Upper lobe of left lung (tissue), 6 donors: ENCODE results near the gene TBKBP1. TPM values are rescaled to one million over a fixed set of nuclear protein-coding genes. Genes with fewer than 3 reads are reported as not detected.

Experiments
- ATAC-seq, 2 donors: fragments of 200-7000 bp; cut with Tn5 transposase; one replicate each; pipeline ENCODE4 v1.9.1; 2022; ENCODE audit warnings: mild to moderate bottlenecking in 2 of 2, moderate library complexity in 2 of 2; ENCODE audit not compliant: low FRiP score in 2 of 2
- DNase-seq, 2 donors: peaks; one replicate each; pipeline ENCODE4 v3.0.0-alpha.2; 2019 to 2020
- H3K27ac ChIP-seq, 4 donors: fragments of 200-600 bp; sonication (generic); one replicate each; pipeline ENCODE4 v1.5.1; 2016 to 2019
- H3K27me3 ChIP-seq, 4 donors: fragments of 200-600 bp; sonication (generic); one replicate each; pipeline ENCODE4 v1.5.1; 2017 to 2019
- H3K36me3 ChIP-seq, 4 donors: fragments of 200-600 bp; sonication (generic); one replicate each; pipeline ENCODE4 v1.5.1; 2016 to 2019
- H3K4me1 ChIP-seq, 4 donors: fragments of 200-600 bp; sonication (generic); one replicate each; pipeline ENCODE4 v1.5.1; 2018 to 2019
- H3K4me3 ChIP-seq, 4 donors: fragments of 200-600 bp; sonication (generic); one replicate each; pipeline ENCODE4 v1.5.1; 2017 to 2019; ENCODE audit warnings: mild to moderate bottlenecking in 2 of 4, moderate library complexity in 1 of 4
- H3K9me3 ChIP-seq, 4 donors: fragments of 200-600 bp; sonication (generic); one replicate each; pipeline ENCODE4 v1.5.1; 2018 to 2019
- EP300 ChIP-seq, 4 donors: sonication (generic); formaldehyde crosslinking; IDR thresholded peaks; one replicate each; pipeline ENCODE4 v1.5.1; 2017; ENCODE audit warnings: antibody characterized with exemption in 4 of 4, control low read depth in 2 of 4
- POLR2A ChIP-seq, 4 donors: fragments of 450-650 bp; IDR thresholded peaks; one replicate each; pipeline ENCODE4 v1.5.1; 2016 to 2017; ENCODE audit warnings: antibody characterized with exemption in 4 of 4, mild to moderate bottlenecking in 2 of 4
- POLR2AphosphoS5 ChIP-seq, 2 donors: sonication (generic); formaldehyde crosslinking; IDR thresholded peaks; one replicate each; pipeline ENCODE4 v1.5.1; 2017; ENCODE audit warnings: antibody characterized with exemption in 2 of 2
- WGBS, 2 donors: methylation state at CpG; one replicate each; pipeline ENCODE4 v1.1.5; 2017 to 2018; 5-methylcytosine and 5-hydroxymethylcytosine counted together
- total RNA-seq, 6 donors: library from RNA; depleted of rRNA in 4 of 6; stranded (reverse); fragments of >200 nt in 4 of 6; gene quantifications; one replicate each; pipeline versions ENCODE4 v1.1.0 to v1.2.1, GENCODE V29; 2016 to 2021
- TF ChIP-seq, protein P1 (sequence below), 6 experiments: fragments of 450-650 bp in 4 of 6; fragments of 200-600 bp in 2 of 6; sonication (generic) in 2 of 6; IDR thresholded peaks; one replicate each; pipeline ENCODE4 v1.5.1; 2016 to 2019; ENCODE audit warnings: antibody characterized with exemption in 6 of 6
- donor health status: DM: no; HTN: no; CAD: no; lungs with moderate emphysema.
- donor health status: DM: no; HTN: yes; CAD: no; lungs with severe emphysema.

The TBKBP1 gene
- total RNA-seq, 6 donors from 2014 or later: 6.4 to 28.3 (median 12.8) TPM

DNA sequence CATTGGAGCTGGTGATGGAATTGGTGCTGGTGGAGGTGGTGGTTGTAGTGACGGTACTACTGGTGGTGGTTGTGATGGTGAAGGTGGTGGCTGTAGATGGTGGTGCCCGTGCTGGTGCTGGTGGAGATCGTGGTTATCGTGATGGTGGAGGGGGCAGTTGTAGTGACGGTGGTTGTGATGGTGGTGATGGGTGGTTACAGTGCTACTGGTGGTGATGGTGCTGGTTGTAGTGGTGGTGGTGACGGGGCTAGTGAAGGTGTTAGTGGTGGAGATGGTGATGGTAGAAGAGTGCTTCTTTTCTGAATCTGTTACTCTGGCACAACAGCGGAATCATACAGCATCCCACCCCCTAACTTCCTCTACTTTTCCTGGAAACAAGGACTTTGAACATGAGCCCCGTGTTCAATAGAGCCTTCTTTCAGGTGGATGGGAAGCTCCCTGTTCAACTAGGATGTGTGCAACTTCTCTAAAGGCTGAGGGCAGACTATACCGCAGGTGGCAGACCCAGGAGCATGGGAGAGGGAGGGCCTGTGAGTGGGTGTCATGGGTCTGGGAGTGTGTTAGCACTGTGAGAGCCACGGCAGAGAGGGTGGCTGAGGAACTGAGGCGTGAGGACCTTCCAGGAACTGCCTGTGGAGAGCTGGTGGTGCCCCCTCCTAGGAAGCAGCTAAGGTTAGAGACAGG is 47.3 kb downstream of the TBKBP1 start:
- TF ChIP-seq POLR2AphosphoS5 (IDR thresholded peaks at IDR 0.05): no peak
- no peak for TF ChIP-seq POLR2A (IDR thresholded peaks at IDR 0.05)
- TF ChIP-seq EP300 (IDR thresholded peaks at IDR 0.05): no peak
- TF ChIP-seq, protein P1, sequence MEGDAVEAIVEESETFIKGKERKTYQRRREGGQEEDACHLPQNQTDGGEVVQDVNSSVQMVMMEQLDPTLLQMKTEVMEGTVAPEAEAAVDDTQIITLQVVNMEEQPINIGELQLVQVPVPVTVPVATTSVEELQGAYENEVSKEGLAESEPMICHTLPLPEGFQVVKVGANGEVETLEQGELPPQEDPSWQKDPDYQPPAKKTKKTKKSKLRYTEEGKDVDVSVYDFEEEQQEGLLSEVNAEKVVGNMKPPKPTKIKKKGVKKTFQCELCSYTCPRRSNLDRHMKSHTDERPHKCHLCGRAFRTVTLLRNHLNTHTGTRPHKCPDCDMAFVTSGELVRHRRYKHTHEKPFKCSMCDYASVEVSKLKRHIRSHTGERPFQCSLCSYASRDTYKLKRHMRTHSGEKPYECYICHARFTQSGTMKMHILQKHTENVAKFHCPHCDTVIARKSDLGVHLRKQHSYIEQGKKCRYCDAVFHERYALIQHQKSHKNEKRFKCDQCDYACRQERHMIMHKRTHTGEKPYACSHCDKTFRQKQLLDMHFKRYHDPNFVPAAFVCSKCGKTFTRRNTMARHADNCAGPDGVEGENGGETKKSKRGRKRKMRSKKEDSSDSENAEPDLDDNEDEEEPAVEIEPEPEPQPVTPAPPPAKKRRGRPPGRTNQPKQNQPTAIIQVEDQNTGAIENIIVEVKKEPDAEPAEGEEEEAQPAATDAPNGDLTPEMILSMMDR (IDR thresholded peaks at IDR 0.05): no peak
- ATAC-seq (peak in 1 of 2 donors; percentile 9), DNase-seq (no peak)
- Histone ChIP-seq H3K27me3 (no peaks in the 10 kb centered on the region), H3K27ac (no peak overlapping the region), H3K9me3 (no peaks in the 10 kb centered on the region), H3K4me1 (no peaks in the 10 kb centered on the region), H3K36me3 (no peaks in the 10 kb centered on the region), H3K4me3 (no peak overlapping the region)
- WGBS, 2 donors: 79% methylated on average over 11 of the region's 11 CpGs

DNA sequence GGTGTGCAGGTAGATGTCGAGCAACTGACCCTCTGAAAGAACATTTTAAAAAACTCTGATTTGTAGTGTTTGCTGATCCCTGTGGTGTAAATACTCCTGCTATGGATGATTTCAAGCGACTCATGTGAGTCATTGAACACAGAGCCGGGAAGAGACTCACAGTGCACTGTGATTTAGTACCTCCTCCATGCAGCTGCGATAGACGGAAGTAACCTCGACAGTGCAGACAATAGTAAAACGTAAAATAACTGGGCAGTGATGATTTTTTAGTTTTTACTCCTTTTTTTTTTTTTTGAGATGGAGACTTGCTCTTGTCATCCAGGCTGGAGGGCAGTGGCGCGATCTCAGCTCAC is 47.8 kb downstream of the TBKBP1 start:
- H3K9me3 ChIP-seq: no peaks in the 10 kb centered on the region
- 70 to 72% methylated on average over 9 of the region's 9 CpGs for WGBS, 2 donors
- H3K4me3 ChIP-seq: no peak overlapping the region
- no peaks in the 10 kb centered on the region for H3K27me3 ChIP-seq
- H3K27ac ChIP-seq: no peak overlapping the region
- no peaks in the 10 kb centered on the region for H3K4me1 ChIP-seq
- TF ChIP-seq EP300 (IDR thresholded peaks at IDR 0.05) (no peak), POLR2AphosphoS5 (IDR thresholded peaks at IDR 0.05) (no peak), POLR2A (IDR thresholded peaks at IDR 0.05) (no peak)
- TF ChIP-seq, protein P1 (IDR thresholded peaks at IDR 0.05): no peak
- ATAC-seq (no peak), DNase-seq (no peak)
- no peaks in the 10 kb centered on the region for H3K36me3 ChIP-seq

- Histone ChIP-seq H3K4me3 (no peak overlapping the region), H3K9me3 (no peaks in the 10 kb centered on the region), H3K36me3 (no peaks in the 10 kb centered on the region), H3K27ac (no peak overlapping the region), H3K4me1 (no peaks in the 10 kb centered on the region), H3K27me3 (no peaks in the 10 kb centered on the region)
- WGBS, 2 donors: 33 to 38% methylated on average over 21 to 26 of the region's 26 CpGs
- no peak for TF ChIP-seq POLR2AphosphoS5 (IDR thresholded peaks at IDR 0.05)
- TF ChIP-seq, protein P1 (IDR thresholded peaks at IDR 0.05): peak in 2 of 6 experiments; percentile 12 to 30
- ATAC-seq (no peak), DNase-seq (peak in 1 of 2 donors; percentile 82)
Observed at GRCh38 chr17:47742319-47743181, 48.6 kb downstream of the TBKBP1 start.

GRCh38 chr17:47744168-47745036 is 50.4 kb downstream of the TBKBP1 start:
- no peak overlapping the region for H3K4me3 ChIP-seq
- no peaks in the 10 kb centered on the region for H3K36me3 ChIP-seq
- H3K4me1 ChIP-seq: no peaks in the 10 kb centered on the region
- no peak overlapping the region for H3K27ac ChIP-seq
- TF ChIP-seq, protein P1 (IDR thresholded peaks at IDR 0.05): no peak
- TF ChIP-seq EP300 (IDR thresholded peaks at IDR 0.05) (no peak), POLR2AphosphoS5 (IDR thresholded peaks at IDR 0.05) (no peak), POLR2A (IDR thresholded peaks at IDR 0.05) (no peak)
- H3K9me3 ChIP-seq: no peaks in the 10 kb centered on the region
- DNase-seq (no peak), ATAC-seq (peak in 1 of 2 donors; percentile 9)
- H3K27me3 ChIP-seq: no peaks in the 10 kb centered on the region
- WGBS, 2 donors: 68 to 77% methylated on average over 14 to 22 of the region's 22 CpGs
